ENCODE data around the gene SOX10.

Gene SOX10

DNA sequence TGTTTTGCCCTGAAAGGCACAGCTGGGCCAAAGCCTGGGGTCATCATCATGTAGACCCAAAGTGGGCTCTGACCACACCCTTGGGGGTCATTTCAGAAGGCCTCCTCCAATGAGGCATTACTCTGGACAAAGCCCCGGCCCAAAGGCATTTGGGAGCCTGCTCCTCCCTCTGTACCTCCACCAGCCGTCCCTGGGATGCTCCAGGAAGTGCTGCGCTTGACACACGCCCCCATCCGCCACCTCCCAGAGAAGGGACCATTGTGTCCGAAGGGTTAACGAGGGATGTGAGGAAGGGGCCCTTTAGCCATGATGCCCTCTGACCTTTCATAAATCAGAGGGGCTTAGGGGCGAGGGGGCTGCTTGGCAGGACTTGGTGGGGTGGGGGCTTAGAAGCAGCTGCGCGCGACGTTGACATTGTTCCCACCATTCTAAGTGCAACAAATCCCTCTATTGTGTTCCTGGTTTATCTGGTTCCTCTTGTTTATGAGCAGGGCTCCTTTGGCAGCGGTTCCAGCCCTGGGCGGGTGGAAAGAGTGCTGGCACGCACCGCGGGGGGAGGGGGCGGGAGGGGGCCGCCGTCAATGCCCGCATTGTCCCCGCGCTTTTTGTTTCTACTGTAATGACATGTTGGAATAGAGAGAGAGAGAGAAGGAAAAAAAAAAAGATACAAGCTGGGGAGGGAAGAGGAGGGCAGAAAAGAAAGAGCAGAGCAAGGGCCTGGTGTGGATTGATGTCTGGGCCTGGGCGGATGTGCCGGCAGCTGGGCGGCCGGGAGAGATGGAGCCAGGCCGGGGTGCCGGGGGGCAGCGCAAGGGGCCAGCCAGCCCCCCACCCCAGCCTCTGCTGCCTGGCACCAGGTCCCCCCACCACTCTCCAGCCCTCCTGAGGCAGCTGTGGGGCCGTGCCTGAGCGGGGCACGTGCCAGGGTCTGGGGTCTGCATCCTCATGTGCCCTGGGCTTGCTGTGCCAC, 32.1 kb upstream of the SOX10 start:
- DNase-seq = no peak

- DNase-seq = no peak
These were observed 29.7 kb upstream of the SOX10 start for GRCh38 chr22:38014083-38014482.

- DNase-seq = no peak
These were observed 28.3 kb upstream of the SOX10 start for GRCh38 chr22:38012604-38013072.

DNA sequence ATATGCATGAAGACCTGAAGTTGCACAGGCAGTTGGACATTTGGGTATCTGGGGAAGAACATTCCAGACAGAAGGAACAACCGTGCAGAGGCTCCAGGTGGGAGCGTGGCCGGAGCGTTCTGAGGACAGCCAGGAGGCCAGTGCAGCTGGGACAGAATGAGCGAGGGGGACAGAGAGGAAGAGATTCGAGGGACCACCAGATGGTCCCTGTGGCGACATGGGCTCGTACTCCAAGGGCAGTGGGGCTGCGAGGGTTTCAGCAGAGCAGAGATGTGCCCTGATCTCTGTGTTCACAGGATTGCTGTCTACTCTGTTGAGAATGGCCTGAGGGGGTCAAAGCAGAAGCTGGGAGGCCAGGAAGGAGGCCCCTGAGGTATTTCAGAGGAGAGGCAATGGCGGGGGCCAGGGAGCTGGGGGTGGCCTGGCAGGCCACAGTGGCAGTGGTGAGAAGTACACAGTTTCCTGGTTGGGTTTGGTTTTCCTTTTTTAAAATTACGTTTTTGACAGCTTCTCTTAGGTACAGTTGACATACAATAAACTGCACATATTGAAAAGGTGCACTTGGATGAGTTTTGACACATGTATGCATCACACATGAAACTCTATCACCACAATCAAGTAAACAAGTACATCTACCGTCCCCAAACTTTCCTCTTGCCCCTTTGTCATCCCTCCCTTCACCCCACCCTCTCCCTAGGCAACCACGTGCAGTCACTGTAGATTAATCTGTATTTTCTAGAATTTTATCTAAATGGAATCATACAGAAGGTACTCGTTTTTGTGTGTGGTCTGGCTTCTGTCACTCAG, 24.8 kb upstream of the SOX10 start:
- no peak for DNase-seq

DNA sequence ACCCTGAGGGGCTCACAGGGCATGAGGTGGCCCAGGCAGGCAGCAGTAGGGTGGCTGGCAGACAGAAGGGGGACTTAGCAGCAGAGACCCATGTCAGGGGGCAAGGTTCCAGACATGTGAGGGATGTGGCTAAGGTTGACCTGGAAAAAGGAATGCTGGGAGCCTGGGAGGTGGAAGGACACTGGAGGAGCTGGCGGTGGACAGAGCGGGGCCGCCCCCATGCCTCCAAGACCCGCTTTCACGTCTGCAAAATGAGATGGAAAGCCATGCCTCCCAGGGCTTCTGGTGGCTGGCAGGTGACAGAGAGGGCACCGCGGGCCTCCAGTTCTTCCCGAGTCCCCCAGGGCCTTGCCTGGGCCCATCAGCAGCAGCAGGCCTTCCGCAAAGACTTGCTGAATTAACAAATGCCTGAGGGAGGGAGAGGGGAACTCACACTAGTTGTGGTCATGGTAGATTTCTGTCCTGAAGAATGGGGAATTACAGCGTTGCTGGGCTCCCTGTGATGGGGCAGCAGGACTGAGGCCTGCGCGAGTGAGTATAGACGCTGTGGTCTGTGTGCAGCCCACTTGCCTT, 23.1 kb upstream of the SOX10 start:
- no peak for DNase-seq

- DNase-seq = no peak
These were observed 22.6 kb upstream of the SOX10 start for GRCh38 chr22:38006906-38007305.

- DNase-seq = no peak
These were observed 21.6 kb upstream of the SOX10 start for GRCh38 chr22:38005943-38006342.

DNA sequence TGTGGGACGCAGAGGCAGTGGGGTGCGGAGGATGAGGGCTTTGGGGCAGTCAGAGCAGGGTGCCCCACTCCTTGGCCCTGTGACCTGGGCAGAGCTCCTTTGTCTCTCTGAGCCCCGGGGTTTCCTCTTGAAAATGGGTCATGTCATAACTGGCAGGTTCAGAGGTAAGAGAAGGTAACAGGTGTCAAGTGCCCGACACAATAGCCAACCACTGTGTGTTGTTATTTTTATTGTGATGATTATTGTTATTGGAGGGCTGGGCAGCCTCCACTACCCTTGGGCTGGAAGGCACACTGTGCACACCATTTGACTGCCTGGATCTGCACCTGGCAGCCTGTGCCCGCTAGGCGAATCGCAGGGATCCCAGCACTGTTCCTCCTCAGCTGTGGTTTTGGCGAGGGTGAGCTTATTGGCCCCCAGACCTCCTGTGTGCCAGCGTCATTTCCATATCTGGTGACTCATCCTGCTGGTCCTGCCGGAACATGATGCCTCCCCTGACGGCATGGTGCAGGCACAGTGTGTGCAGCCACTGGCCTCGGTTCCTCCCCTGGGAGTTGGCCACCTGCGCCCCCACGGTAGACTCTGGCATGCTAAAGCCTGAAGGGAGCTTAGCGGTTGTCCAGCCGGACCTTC, 15.4 kb upstream of the SOX10 start:
- no peak for DNase-seq

DNA sequence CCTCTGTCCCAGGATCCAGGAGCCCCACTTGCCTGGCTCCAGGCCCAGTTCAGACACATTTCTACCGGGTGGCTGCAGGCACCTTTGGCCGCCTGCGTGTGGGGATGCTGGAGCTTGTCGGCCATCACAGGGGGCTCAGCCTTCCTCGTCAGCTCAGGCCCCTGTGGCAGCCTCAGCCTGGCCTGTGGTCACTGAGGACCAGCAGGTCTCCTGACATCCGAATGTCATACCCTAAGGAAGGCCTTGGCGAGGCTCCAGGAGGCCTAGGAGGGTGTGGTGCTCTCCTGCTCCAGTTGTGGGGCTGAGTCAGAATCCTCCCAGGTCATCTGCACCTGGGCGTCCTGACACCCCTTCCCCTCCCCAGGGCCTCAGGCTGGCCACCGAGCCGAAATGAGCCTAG, 14.9 kb upstream of the SOX10 start:
- DNase-seq = no peak

GRCh38 chr22:37998543-37998942, 14.2 kb upstream of the SOX10 start:
- no peak for DNase-seq

- no peak for DNase-seq
These were observed 12.3 kb upstream of the SOX10 start for GRCh38 chr22:37996515-37997246.

DNA sequence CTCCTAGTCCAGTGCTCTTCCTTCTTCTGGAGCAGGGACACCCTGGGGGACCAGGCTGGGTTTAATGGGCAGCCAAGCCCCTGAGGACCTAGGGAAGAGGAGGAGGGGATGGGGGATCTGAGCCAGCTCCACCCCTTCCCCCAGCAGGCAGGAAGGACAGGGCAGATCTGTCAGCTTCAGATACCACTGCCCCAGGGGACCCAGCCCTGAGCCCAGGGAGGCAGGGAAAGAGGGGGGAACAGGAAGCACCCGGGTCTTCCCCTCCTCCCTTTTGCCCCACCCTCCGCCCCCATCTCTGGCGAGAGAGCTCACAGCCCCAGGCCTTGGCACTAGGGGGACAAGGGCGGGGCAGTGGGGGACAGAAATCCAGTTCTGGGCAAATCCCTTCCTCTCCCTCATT, 11.7 kb upstream of the SOX10 start:
- no peak for DNase-seq

DNA sequence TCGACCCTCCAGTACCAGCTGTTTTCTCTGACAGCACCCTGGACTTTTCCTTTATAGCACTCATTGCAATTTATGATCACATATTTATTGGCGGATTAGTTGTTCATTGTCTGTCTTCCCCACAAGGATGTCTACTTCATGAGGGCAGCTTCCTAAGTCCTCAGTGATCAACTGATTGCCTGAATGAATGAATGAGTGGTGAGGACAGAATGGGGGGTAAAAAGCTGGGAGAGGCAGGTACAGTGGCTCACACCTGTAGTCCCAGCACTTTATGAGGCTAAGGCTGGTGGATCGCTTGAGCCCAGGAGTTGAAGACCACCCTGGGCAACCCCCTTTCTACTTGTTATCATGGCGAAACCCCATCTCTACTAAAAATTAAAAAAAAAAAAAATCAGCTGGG, 11.1 kb upstream of the SOX10 start:
- no peak for DNase-seq

DNA sequence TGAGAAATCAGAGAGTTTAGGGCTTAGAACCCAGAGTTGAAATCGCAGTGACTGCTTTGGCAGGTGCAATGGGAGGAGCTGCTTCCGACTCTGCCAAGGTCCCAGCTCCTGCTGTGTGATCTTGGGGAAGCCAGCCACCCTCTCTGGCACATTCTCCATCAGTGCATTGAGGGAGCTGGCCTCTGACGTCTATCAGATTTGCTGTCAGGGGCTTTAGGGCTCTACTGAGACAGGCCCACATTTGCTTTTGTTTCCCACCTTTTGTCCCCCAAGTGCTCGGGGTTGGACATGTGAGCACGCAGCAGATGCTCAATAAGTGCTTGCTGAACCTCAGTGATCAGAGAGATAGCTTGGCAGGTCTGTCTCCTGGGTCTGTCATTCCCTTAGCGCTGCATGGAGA, 10.6 kb upstream of the SOX10 start:
- DNase-seq = no peak

GRCh38 chr22:37994049-37994448, 9.7 kb upstream of the SOX10 start:
- no peak for DNase-seq

GRCh38 chr22:37991731-37992442, 7.5 kb upstream of the SOX10 start:
- no peak for DNase-seq

DNA sequence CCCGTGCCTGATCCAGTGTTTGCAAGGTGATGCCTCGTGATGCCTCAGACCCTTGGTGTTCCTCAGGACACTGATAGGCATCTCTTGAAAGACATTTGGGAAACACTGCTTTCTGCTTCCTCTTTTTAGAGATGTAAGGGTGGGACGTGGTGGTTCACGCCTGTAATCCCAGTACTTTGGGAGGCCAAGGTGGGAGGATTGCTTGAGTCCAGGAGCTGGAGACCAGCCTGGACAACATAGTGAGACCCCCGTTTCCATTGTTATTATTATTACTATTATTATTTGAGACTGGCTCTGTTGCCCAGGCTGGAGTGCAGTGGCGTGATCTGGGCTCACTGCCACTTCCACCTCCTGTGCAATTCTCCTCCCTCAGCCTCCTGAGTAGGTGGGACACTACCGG, 6.5 kb upstream of the SOX10 start:
- no peak for DNase-seq

DNA sequence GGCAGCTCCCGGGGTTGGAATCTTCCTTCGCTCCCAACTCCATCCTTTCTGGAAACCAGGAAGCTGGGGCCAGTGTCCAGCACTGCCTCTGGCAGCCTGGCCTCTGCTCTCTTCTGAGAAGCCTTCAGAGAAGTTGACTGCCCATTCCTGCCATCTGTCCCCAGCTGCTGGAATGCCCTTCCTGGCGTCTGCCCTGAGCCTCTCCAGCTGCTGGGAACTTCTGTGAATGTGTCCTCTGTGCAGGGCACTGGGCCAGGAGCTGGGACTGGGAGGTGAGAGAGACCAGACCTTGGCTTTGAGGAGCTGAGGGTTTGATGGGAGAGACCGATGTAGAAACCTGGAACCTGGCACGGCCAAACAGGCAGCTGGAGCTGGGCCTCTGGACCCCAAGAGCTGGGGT, 5.9 kb upstream of the SOX10 start:
- DNase-seq = no peak

DNA sequence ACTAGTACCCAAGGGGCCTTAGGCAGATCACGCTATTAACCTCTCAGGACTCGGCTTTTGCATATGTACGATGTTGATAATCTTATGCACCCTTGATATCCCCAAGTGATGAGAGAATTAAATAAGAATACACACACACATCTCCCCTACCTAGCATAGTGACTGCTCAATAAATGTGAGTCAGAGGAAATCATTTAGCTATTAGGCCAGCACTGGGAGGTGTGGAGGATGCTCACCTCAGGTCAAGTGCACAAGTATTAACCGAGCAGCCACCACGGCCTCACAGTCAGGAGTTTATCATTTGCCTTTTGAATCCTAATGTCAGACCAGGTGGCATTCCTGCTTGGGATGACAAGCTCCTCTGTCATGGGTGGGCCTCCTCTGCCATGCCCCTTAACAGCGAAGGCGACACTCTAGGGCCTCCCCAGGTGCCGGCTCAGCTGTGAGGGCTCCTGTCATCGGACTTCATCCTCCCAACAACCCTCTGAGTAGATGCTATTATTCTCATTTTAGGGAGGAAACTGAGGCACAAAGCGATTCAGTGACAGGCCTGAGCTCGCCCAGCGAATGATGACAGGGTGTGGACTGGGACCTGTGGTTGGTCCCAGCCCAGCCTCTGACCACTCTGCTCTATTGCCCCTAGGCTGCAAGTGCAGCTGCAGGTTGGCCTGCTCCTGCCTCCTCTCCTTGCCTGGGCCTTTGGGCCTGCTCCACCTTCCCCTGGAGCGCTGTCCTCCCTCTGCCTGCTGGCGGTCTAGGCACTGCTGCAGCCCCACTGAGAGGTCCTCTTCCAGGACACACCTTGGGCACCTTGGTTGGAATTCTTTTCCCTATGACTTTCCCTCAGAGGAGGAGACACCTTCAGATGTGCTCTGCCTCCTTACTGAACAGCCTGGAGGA, 5.0 kb upstream of the SOX10 start:
- no peak for DNase-seq

GRCh38 chr22:37986371-37986770, 2.0 kb upstream of the SOX10 start:
- DNase-seq = no peak
